ENCODE data around the gene SLC24A4. TPM values are rescaled to one million over a fixed set of nuclear protein-coding genes. Genes with fewer than 3 reads are reported as not detected.

SLC24A4 gene
- total and polyA plus RNA-seq, 4 donors, result 0.25 to 2.9 (median 0.63) TPM

GRCh38 chr14:92538412-92538985, 215.5 kb downstream of the SLC24A4 start:
- no peak for DNase-seq
- H3K9me3 ChIP-seq (ENCODE audit: control insufficient read depth, low read length), result no peaks in the 10 kb centered on the region
- 86 to 90% methylated on average over 6 of the region's 6 CpGs for WGBS, 2 donors
- no peaks in the 10 kb centered on the region for H3K36me3 ChIP-seq (ENCODE audit: control insufficient read depth in 1 of 2, insufficient read depth in 2 of 2, low read length in 1 of 2)
- no peak overlapping the region for H3K4me3 ChIP-seq (ENCODE audit: low read length in 2 of 2)
- no peak overlapping the region for H3K27ac ChIP-seq (ENCODE audit: low read depth in 1 of 2, low read length in 2 of 2)
- intact Hi-C loops (cut with DNase I), result no loop called here
- H3K4me1 ChIP-seq (ENCODE audit: control insufficient read depth in 1 of 2, insufficient read depth in 2 of 2, low read length in 2 of 2), result peaks cover 0 to 2% of the 10 kb centered on the region in 2 donors
- no peak for ATAC-seq (ENCODE audit: low FRiP score)
- H3K27me3 ChIP-seq (ENCODE audit: control insufficient read depth in 1 of 2, insufficient read depth in 2 of 2, low read length in 1 of 2), result no peaks in the 10 kb centered on the region

- ATAC-seq (ENCODE audit: low FRiP score) (no peak), DNase-seq (no peak)
- Histone ChIP-seq H3K27me3 (ENCODE audit: control insufficient read depth in 1 of 2, insufficient read depth in 2 of 2, low read length in 1 of 2) (no peaks in the 10 kb centered on the region), H3K4me1 (ENCODE audit: control insufficient read depth in 1 of 2, insufficient read depth in 2 of 2, low read length in 2 of 2) (peaks cover 0 to 2% of the 10 kb centered on the region in 2 donors), H3K36me3 (ENCODE audit: control insufficient read depth in 1 of 2, insufficient read depth in 2 of 2, low read length in 1 of 2) (no peaks in the 10 kb centered on the region), H3K9me3 (ENCODE audit: control insufficient read depth, low read length) (no peaks in the 10 kb centered on the region), H3K4me3 (ENCODE audit: low read length in 2 of 2) (no peak overlapping the region), H3K27ac (ENCODE audit: low read depth in 1 of 2, low read length in 2 of 2) (peak overlapping the region; percentile 30 to 76)
- 89 to 91% methylated on average over 3 of the region's 3 CpGs for WGBS, 2 donors
- intact Hi-C loops (cut with DNase I), result no loop called here
Observed at GRCh38 chr14:92539419-92539818, 216.5 kb downstream of the SLC24A4 start.

DNA sequence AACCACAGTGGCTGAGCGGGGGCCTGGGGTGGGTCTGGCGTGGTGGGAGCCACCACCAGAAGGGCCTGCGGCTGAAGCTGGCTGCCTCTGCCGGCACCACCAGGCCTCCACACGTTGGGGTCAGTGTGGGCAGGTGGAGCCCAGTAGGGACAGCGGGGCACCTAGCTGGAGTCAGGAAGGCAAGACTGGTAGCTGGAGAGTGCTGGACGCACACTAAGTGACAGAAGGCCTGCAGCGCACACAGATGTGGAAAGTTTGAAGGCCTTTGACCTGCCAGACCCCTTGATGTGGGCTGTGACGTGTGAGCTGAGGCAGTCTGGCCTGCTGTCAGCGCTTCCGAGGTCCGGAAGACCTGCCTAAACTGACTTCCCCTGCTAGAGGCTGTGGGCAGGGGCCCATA, 216.9 kb downstream of the SLC24A4 start:
- no peaks in the 10 kb centered on the region for H3K9me3 ChIP-seq (ENCODE audit: control insufficient read depth, low read length)
- no peak overlapping the region for H3K4me3 ChIP-seq (ENCODE audit: low read length in 2 of 2)
- ATAC-seq (ENCODE audit: low FRiP score), result peak; percentile 33
- H3K27ac ChIP-seq (ENCODE audit: low read depth in 1 of 2, low read length in 2 of 2), result peak overlapping the region; percentile 30 to 76
- intact Hi-C loops (cut with DNase I), result loop anchor here (2.0 to 5.0 kb wide), 4 partner anchors 25 to 62 kb away; no protein-coding TSS in a partner anchor
- H3K4me1 ChIP-seq (ENCODE audit: control insufficient read depth in 1 of 2, insufficient read depth in 2 of 2, low read length in 2 of 2), result peaks cover 0 to 2% of the 10 kb centered on the region in 2 donors
- DNase-seq, result peak in 1 of 2 donors; percentile 57
- WGBS, 2 donors, result 48 to 52% methylated on average over 12 of the region's 12 CpGs
- no peaks in the 10 kb centered on the region for H3K27me3 ChIP-seq (ENCODE audit: control insufficient read depth in 1 of 2, insufficient read depth in 2 of 2, low read length in 1 of 2)
- no peaks in the 10 kb centered on the region for H3K36me3 ChIP-seq (ENCODE audit: control insufficient read depth in 1 of 2, insufficient read depth in 2 of 2, low read length in 1 of 2)

DNA sequence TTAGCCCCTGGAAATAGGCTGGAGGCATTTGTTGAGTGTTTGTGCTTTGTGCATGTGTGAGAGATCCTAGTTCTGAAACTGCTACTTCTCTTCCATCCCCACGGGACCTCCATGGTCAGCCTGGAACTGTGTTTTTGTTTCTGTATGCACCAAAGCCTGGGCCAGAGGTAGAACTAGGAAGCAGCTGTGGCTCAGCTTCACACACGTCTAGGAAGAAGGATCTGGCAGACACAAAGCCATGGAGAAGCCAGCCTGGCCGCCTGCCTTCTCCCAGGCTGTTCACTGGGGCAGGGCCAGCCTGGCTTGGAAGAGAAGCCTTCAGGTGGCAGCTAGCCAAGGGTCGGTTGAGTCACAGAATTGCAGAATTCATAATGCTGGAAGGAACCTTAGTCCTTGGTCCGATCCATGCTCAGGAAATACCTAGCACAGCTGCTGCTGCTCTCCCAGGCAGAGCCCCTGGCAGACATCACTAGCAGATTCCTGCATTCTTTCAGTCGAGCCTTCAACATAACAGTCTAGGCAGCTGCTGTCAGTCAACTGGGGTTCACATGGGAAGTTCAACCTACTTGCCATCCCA, 217.6 kb downstream of the SLC24A4 start:
- 2% methylated on average over 6 of the region's 6 CpGs for WGBS, 2 donors
- no peak overlapping the region for H3K4me3 ChIP-seq (ENCODE audit: low read length in 2 of 2)
- peak; percentile 97 to 98 for DNase-seq
- H3K9me3 ChIP-seq (ENCODE audit: control insufficient read depth, low read length), result no peaks in the 10 kb centered on the region
- H3K27me3 ChIP-seq (ENCODE audit: control insufficient read depth in 1 of 2, insufficient read depth in 2 of 2, low read length in 1 of 2), result no peaks in the 10 kb centered on the region
- peaks cover 0 to 2% of the 10 kb centered on the region in 2 donors for H3K4me1 ChIP-seq (ENCODE audit: control insufficient read depth in 1 of 2, insufficient read depth in 2 of 2, low read length in 2 of 2)
- intact Hi-C loops (cut with DNase I), result loop anchor here (2.0 to 5.0 kb wide), 4 partner anchors 26 to 62 kb away; no protein-coding TSS in a partner anchor
- ATAC-seq (ENCODE audit: low FRiP score), result peak; percentile 95
- peak overlapping the region; percentile 61 to 76 for H3K27ac ChIP-seq (ENCODE audit: low read depth in 1 of 2, low read length in 2 of 2)
- H3K36me3 ChIP-seq (ENCODE audit: control insufficient read depth in 1 of 2, insufficient read depth in 2 of 2, low read length in 1 of 2), result no peaks in the 10 kb centered on the region

DNA sequence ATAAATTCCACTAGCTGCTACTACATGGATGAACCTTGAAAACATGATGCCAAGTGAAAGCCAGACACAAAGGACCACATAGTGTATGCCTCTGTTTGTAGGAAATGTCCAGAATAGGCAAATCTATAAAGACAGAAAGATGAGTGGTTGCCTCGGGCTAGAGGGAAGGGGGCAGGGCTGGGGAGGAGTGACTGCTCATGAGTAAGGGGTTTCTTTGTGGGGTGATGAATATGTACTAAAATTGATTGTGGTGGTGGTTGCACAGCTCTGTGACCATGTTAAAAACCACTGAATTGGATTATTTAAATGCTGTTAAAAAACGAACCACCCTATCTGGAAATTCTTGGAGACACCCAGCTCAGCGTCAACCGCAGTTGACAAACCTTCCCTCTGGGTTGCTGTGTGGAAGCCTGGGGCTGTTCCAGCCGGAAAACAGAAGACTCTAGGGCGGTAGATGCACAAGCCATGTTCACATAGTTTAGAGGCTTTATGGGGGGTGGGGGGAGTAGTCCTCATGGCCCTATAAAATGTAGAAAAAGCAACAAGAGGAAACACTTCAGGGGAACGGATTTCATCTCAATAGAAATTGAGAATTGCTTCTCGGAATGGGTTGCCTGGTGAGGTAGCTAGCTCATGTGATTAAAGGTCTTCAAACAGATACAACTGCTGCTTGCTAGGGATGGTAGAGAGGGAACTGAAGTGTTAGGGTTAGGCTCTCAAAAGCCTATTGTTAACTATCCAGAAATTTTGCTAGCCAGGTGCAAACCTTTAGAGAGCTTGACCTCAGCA, 220.0 kb downstream of the SLC24A4 start:
- DNase-seq (no peak), ATAC-seq (ENCODE audit: low FRiP score) (no peak)
- 76 to 77% methylated on average over 8 of the region's 8 CpGs for WGBS, 2 donors
- Histone ChIP-seq H3K9me3 (ENCODE audit: control insufficient read depth, low read length) (no peaks in the 10 kb centered on the region), H3K36me3 (ENCODE audit: control insufficient read depth in 1 of 2, insufficient read depth in 2 of 2, low read length in 1 of 2) (no peaks in the 10 kb centered on the region), H3K27ac (ENCODE audit: low read depth in 1 of 2, low read length in 2 of 2) (peak overlapping the region in 1 of 2 donors; percentile 14), H3K4me1 (ENCODE audit: control insufficient read depth in 1 of 2, insufficient read depth in 2 of 2, low read length in 2 of 2) (peaks cover 0 to 2% of the 10 kb centered on the region in 2 donors), H3K4me3 (ENCODE audit: low read length in 2 of 2) (no peak overlapping the region), H3K27me3 (ENCODE audit: control insufficient read depth in 1 of 2, insufficient read depth in 2 of 2, low read length in 1 of 2) (no peaks in the 10 kb centered on the region)
- intact Hi-C loops (cut with DNase I), result loop anchor here (5.0 kb wide), 3 partner anchors 39 to 59 kb away; no protein-coding TSS in a partner anchor

DNA sequence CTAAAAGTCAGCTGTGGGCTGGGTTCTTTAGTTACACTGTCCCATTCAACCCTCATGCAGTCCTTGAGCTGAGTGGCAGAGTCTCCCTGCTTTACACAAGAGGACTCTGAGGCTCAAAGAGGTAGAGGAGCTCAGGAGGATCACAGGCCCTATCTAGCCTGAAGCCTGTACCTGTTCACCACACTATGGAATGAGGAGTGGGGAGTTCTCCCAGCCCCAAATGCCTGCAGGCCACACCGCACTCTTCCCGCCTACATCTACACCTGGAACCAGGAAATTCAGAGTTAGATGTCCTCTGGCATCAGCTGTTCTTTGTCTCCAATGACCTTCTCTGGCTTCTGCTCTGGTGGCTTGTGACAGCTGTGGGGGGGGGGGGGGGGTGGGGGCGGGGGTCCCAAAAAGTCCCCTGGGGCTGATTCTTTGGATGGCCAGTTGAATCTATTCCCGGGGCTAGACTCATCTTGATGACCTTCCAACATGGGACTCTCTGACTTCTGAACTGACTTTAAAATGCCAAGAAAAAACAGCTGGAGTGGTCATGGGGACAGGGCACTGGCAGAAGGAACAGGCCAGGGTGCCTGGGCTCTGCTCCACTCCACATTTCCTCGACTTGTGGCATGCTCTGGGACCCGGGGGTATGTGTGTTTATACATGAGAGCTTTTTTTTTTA, 221.2 kb downstream of the SLC24A4 start:
- no peak overlapping the region for H3K4me3 ChIP-seq (ENCODE audit: low read length in 2 of 2)
- DNase-seq (peak in 1 of 2 donors; percentile 26), ATAC-seq (ENCODE audit: low FRiP score) (no peak)
- H3K9me3 ChIP-seq (ENCODE audit: control insufficient read depth, low read length), result no peaks in the 10 kb centered on the region
- whole genome bisulfite sequencing, 2 donors, result 36 to 39% methylated on average over 6 of the region's 6 CpGs
- H3K27me3 ChIP-seq (ENCODE audit: control insufficient read depth in 1 of 2, insufficient read depth in 2 of 2, low read length in 1 of 2), result no peaks in the 10 kb centered on the region
- intact Hi-C loops (cut with DNase I), result loop anchor here (5.0 kb wide), 3 partner anchors 38 to 58 kb away; no protein-coding TSS in a partner anchor
- no peaks in the 10 kb centered on the region for H3K36me3 ChIP-seq (ENCODE audit: control insufficient read depth in 1 of 2, insufficient read depth in 2 of 2, low read length in 1 of 2)
- peak overlapping the region in 1 of 2 donors; percentile 56 for H3K27ac ChIP-seq (ENCODE audit: low read depth in 1 of 2, low read length in 2 of 2)
- H3K4me1 ChIP-seq (ENCODE audit: control insufficient read depth in 1 of 2, insufficient read depth in 2 of 2, low read length in 2 of 2), result no peaks in the 10 kb centered on the region

- intact Hi-C loops (cut with DNase I), result no loop called here
- no peaks in the 10 kb centered on the region for H3K9me3 ChIP-seq (ENCODE audit: control insufficient read depth, low read length)
- H3K4me1 ChIP-seq (ENCODE audit: control insufficient read depth in 1 of 2, insufficient read depth in 2 of 2, low read length in 2 of 2), result no peaks in the 10 kb centered on the region
- H3K27ac ChIP-seq (ENCODE audit: low read depth in 1 of 2, low read length in 2 of 2), result peak overlapping the region in 1 of 2 donors; percentile 60
- no peak for ATAC-seq (ENCODE audit: low FRiP score)
- H3K27me3 ChIP-seq (ENCODE audit: control insufficient read depth in 1 of 2, insufficient read depth in 2 of 2, low read length in 1 of 2), result no peaks in the 10 kb centered on the region
- no peaks in the 10 kb centered on the region for H3K36me3 ChIP-seq (ENCODE audit: control insufficient read depth in 1 of 2, insufficient read depth in 2 of 2, low read length in 1 of 2)
- WGBS, 2 donors, result 86 to 90% methylated on average over 7 of the region's 7 CpGs
- no peak overlapping the region for H3K4me3 ChIP-seq (ENCODE audit: low read length in 2 of 2)
- DNase-seq, result peak in 1 of 2 donors; percentile 34
Observed at GRCh38 chr14:92546347-92547053, 223.5 kb downstream of the SLC24A4 start.

All from aorta (tissue), 5 donors.